Skin epidermis (tissue), 12 donors: ENCODE data around the gene S1PR5.
A peak's percentile ranks its signal among the peaks of the same experiment; 100 is the strongest.

Source experiments
- H3K27ac ChIP-seq, 21 experiments: fragments of 200-600 bp; sonication (generic) in 11 of 21; one replicate each; pipeline ENCODE4 v1.5.0; 2020; ENCODE audit warnings: mild to moderate bottlenecking in 3 of 21, inconsistent platforms in 2 of 21, moderate library complexity in 2 of 21
- H3K4me3 ChIP-seq, 7 experiments: fragments of 200-600 bp; sonication (generic) in 2 of 7; one replicate each; pipeline ENCODE4 v1.5.0; 2020; ENCODE audit warnings: inconsistent platforms in 2 of 7, mild to moderate bottlenecking in 2 of 7, moderate library complexity in 1 of 7

S1PR5 gene

GRCh38 chr19:10518444-10519361 is 1.5 kb upstream of the S1PR5 start:
- peak overlapping the region in 1 of 7 experiments; percentile 44 for H3K4me3 ChIP-seq
- H3K27ac ChIP-seq: peak overlapping the region in 17 of 21 experiments; percentile 11 to 91 (median 80)

DNA sequence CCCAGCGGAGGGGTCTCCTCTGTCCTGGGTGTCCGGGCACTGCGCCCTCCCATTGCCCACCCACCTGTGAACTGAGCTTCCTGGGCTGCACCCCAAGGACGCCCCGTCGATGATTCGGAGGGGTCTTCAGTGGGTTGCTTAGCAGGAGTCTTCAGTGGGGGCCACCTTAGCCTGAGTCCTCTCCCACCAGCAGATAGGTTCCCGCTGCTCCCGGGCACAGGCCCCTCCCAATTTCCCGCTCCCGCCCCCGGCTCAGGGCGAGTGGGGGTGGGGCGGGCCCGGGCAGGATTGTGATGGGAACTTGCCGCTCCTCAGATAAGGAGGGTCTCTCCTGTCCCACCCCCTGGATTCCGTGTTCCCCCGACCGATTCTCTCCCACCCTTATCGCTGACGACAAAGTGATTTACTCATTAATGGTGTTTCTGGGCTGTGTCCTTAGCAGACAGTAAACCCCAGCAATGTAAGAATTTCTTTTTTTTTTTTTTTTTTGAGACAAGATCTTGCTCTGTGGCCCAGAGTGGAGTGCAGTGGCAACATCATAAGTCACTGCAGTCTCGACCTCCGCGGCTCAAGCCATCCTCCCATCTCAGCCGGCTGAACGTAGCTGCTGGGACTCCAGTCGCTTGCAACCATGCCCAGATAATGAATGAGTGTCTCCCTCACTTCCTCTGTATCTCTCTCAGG is 655 bp upstream of the S1PR5 start:
- peak overlapping the region; percentile 42 to 64 (median 53) for H3K4me3 ChIP-seq
- H3K27ac ChIP-seq: peak overlapping the region; percentile 27 to 91 (median 76)

GRCh38 chr19:10516671-10517286 is 468 bp downstream of the S1PR5 start:
- peak overlapping the region; percentile 19 to 91 (median 76) for H3K27ac ChIP-seq
- peak overlapping the region; percentile 42 to 64 (median 53) for H3K4me3 ChIP-seq

DNA sequence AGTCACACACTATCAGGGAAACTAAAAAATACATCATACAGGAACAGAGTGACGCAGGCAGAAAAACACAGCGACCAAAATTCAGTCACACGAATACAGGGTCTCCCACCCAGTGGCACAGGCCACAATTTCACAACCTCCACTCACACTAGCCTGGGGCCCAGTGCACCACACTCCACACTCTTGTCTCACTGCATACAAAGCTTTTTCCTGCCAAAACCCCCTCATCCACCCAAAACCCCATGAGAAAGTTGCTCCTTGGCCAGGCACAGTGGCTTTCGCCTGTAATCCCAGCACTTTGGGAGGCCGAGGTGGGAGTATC is 1.2 kb downstream of the S1PR5 start:
- peak overlapping the region; percentile 17 to 64 (median 45) for H3K4me3 ChIP-seq
- H3K27ac ChIP-seq: peak overlapping the region in 13 of 21 experiments; percentile 40 to 91 (median 81)

DNA sequence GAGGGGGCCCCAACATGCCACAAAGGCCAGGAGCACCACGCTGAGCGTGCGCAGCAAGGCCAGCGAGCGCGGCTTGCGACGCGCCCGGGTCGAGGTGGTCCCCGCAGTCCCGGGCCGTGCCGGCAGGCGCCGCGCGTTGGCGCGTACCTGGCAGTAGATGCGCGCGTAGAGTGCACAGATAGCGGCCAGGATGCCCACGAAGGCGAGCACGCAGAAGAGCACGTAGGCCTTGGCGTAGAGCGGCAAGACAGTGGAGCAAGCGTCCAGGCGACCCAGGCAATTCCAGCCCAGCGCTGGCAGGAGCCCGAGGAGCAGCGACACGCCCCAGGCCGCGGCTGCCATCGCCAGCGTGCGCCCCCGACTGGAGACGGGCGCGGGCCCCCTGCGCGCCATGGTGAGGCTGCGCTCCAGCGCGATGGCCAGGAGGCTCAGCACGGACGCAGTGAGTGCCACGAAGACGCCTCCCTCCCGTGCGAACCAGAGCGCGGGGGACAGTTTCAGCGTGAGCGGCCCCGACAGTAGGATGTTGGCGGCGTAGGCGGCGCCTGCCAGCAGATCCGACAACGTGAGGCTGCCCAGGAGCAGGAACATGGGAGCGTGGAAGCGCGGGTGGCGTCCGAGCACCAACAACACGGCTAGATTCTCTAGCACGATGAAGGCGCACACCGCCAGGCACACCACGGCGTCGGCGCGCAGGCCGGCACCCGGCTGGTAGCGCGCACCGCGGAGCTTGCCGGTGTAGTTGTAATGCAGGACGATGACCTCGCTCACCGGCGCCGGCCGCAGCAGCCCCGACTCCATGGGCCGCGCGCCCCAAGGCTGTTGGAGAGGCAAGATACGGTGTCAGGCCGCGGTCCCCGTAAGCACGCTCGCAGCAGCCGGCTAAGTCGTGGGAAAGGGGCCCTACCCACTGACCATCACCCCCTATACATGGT is 2.8 kb downstream of the S1PR5 start:
- peak overlapping the region in 2 of 7 experiments; percentile 5 to 60 for H3K4me3 ChIP-seq
- H3K27ac ChIP-seq: no peak overlapping the region

GRCh38 chr19:10513223-10513622 is 4.0 kb downstream of the S1PR5 start:
- Histone ChIP-seq H3K27ac (no peak overlapping the region), H3K4me3 (no peak overlapping the region)

GRCh38 chr19:10510301-10510802 is 6.9 kb downstream of the S1PR5 start:
- Histone ChIP-seq H3K4me3 (no peak overlapping the region), H3K27ac (peak overlapping the region in 8 of 21 experiments; percentile 16 to 70 (median 48))

GRCh38 chr19:10508707-10509106 is 8.5 kb downstream of the S1PR5 start:
- Histone ChIP-seq H3K27ac (no peak overlapping the region), H3K4me3 (no peak overlapping the region)

DNA sequence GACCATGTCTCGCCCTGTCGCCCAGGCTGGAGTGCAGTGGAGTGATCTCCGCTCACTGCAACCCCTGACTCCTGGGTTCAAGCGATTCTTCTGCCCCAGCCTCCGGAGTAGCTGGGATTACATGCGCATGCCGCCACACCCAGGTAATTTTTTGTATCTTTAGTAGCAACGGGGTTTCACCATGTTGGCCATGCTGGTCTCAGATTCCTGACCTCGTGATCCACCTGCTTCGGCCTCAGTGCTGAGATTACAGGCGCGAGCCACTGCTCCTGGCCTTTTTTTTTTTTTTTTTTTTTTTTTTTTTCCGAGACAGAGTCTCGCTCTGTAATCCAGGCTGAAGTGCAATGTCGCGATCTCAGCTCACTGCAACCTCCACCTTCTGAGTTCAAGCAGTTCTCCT is 9.2 kb downstream of the S1PR5 start:
- no peak overlapping the region for H3K4me3 ChIP-seq
- H3K27ac ChIP-seq: no peak overlapping the region

- H3K4me3 ChIP-seq: no peak overlapping the region
Observed at GRCh38 chr19:10505583-10506229, 11.5 kb downstream of the S1PR5 start.

GRCh38 chr19:10503002-10503789 is 14.1 kb downstream of the S1PR5 start, which contains the start of gene KEAP1:
Gene KEAP1, minus strand, starts transcription at chr19:10503356. Its CDS starts 3,323 bp downstream, at chr19:10500033.
- H3K27ac ChIP-seq: peak within 1 kb of the TSS; percentile 95 to 100 (median 98)
- H3K4me3 ChIP-seq: peak within 1 kb of the TSS; percentile 62 to 92 (median 87)

More at GRCh38 chr19:10505583-10506229, 11.5 kb downstream of the S1PR5 start:
- no peak overlapping the region for H3K27ac ChIP-seq

DNA sequence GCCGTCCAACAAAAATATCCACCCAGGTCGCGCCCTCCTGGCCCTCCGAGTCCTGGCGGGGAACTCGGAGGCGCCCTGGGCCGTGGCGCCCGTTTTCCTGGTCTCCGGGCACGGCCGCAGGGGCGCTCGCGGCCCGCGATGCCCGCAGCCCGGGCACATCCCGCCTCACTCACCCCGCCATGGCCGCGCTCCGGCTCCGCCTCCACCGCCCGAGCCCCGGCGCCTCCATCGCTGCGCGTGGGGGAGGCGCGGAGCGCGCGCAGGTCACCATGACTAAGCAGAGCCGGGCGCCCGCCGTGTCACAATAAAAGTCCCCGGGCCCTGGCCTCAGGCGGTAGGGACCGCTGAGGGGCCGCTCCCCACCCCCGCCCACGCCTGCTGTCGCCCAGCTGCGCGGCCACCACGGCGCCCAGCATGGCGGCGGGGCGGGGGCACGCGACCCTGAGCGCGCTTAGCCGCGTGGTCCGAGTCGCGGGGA is 14.7 kb downstream of the S1PR5 start:
- Histone ChIP-seq H3K4me3 (peak overlapping the region; percentile 62 to 92 (median 87)), H3K27ac (peak overlapping the region; percentile 95 to 100 (median 98))

- H3K4me3 ChIP-seq: peak overlapping the region; percentile 62 to 92 (median 87)
- H3K27ac ChIP-seq: peak overlapping the region; percentile 95 to 100 (median 98)
Observed at GRCh38 chr19:10501971-10502523, 15.2 kb downstream of the S1PR5 start.

DNA sequence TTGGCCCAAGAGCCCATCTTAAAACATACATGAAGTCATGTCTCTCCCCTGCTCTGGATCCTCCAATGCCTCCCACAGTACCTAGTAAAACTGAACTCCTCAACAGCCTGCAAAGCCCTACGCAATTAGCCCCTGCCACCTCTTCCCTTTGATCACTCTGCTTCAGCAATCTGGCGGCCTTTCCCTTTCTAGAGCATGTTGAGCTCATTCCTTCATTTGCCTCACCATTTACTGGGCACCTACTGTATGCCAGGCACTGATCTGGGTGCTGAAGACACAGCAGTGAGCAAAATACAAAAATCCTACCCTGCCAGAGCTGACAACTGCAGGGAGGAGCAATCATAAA is 17.0 kb downstream of the S1PR5 start:
- Histone ChIP-seq H3K27ac (no peak overlapping the region), H3K4me3 (no peak overlapping the region)

DNA sequence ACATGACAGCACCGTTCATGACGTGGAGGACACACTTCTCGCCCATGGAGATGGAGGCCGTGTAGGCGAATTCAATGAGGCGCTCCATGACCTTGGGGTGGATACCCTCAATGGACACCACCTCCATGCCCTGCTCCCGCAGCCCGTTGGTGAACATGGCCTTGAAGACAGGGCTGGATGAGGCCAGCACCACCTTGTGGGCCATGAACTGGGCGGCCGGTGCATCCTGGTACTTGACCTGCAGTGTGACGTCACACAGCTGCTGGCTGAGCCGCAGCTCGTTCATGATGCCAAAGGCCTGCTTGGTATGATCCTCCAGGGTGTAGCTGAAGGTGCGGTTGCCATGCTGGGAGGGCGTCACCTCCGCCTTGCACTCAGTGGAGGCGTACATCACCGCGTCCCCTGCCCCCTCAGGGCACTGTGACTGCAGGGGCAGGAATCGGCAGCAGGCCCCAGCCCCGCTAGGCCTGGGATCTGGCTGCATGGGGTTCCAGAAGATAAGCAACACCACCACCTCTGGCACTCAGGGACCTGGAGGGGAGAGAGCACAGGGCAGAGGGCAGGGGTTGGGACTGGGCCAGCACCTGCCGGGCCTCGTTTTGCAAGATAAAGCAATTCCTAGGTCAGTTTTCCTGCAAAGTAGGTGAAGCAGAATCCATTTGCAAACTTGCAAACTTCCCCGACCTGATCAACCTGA is 17.5 kb downstream of the S1PR5 start:
- Histone ChIP-seq H3K27ac (peak overlapping the region in 1 of 21 experiments; percentile 8), H3K4me3 (no peak overlapping the region)

DNA sequence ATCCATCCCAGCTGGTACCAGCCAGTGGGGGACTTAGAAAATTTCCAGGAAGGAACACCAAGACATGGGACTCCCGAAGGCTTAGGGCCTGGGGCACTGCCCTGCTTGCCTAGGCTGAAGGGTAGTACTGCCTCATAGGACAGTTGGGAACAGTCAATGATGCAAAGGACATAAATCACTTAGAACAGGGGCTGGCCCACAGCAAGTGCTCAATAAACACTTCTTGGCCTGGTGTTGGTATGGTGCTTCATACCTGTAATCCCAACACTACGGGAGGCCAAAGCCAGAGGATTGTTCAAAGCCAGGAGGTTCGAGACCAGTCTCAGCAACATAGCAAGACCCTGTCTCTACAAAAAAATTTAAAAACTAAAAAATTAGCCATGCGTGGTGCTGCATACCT is 19.9 kb downstream of the S1PR5 start:
- Histone ChIP-seq H3K4me3 (no peak overlapping the region), H3K27ac (no peak overlapping the region)
